Erythroblast (primary cell): Measurements from ENCODE around the gene BPTF.
"Not testable (repeated sequence)": the region's sequence is repeated elsewhere in the genome, so short reads cannot be mapped to it uniquely, and the experiment has no call there.

ENCODE experiments used
- GATA1 ChIP-seq: IDR thresholded peaks from 2 replicates; pipeline ENCODE4 v1.6.1; 2011; ENCODE audit warnings: low read depth, mild to moderate bottlenecking, control low read depth, low read length, moderate library complexity
- POLR2A ChIP-seq: IDR thresholded peaks from 2 replicates; pipeline ENCODE4 v1.6.1; 2011; ENCODE audit warnings: mild to moderate bottlenecking, low read length

DNA sequence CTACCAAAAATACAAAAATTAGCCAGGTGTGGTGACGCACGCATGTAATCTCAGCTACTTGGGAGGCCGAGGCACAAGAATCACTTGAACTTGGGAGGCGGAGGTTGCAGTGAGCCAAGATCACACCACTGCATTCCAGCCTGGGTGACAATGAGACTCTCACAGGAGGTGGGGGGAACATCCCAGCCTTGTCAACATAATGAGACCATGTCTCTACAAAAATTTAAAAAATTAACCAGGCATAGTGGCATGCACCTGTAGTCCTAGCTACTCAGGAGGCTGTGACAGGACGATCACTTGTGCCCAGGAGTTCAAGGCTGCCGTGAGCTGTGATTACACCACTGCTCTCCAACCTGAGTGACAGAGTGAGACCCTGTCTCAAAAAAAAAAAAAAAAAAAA is 151.0 kb downstream of the BPTF start:
- TF ChIP-seq POLR2A, GATA1: not testable (repeated sequence)
